ENCODE data around the gene SLC5A2. TPM values are rescaled to one million over a fixed set of nuclear protein-coding genes. Genes with fewer than 3 reads are reported as not detected.

The SLC5A2 gene
- total and polyA plus RNA-seq, 2 of the 13 experiments (the other 11 are each of a cell fraction or from before 2014, with no cell fraction given) = 0.24 to 0.97 TPM

GRCh38 chr16:31477220-31478216 is 5.4 kb upstream of the SLC5A2 start (continued):
- TF ChIP-seq TBL1XR1 (IDR thresholded peaks at IDR 0.05; ENCODE audit: borderline replicate concordance, low read length, partially characterized antibody) (peak; percentile 69), ZNF496 (CRISPR knock-in tag; IDR thresholded peaks at IDR 0.05; ENCODE audit: insufficient replicate concordance) (no peak), MTA1 (CRISPR knock-in tag; IDR thresholded peaks at IDR 0.05; ENCODE audit: borderline replicate concordance) (peak; percentile 89), HDAC1 (CRISPR knock-in tag; IDR thresholded peaks at IDR 0.05) (peak; percentile 78), ZNF451 (CRISPR knock-in tag; IDR thresholded peaks at IDR 0.05) (peak; percentile 69; the same call in 1 of the 2 replicates), ZBTB7B (CRISPR knock-in tag; IDR thresholded peaks at IDR 0.05) (peak; percentile 79), ZNF253 (CRISPR knock-in tag; IDR thresholded peaks at IDR 0.05; ENCODE audit: borderline replicate concordance) (no peak), NCOR1 (IDR thresholded peaks at IDR 0.05; ENCODE audit: borderline replicate concordance, low read length) (peak; percentile 96), ZNF780A (CRISPR knock-in tag; IDR thresholded peaks at IDR 0.05) (no peak), GFI1 (CRISPR knock-in tag; IDR thresholded peaks at IDR 0.05; ENCODE audit: borderline replicate concordance) (peak; percentile 61; the same call in 1 of the 2 replicates), CBX2 (IDR thresholded peaks at IDR 0.05; ENCODE audit: low read depth, low read length) (no peak), CBX2 (CRISPR knock-in tag; IDR thresholded peaks at IDR 0.05; ENCODE audit: low read depth) (no peak; the same call in none of the 2 replicates), TARDBP (CRISPR knock-in tag; IDR thresholded peaks at IDR 0.05) (no peak; the same call in 1 of the 2 replicates), ZFP36L1 (CRISPR knock-in tag; IDR thresholded peaks at IDR 0.05) (no peak), GTF3A (CRISPR knock-in tag; conservative IDR thresholded peaks at IDR 0.05) (peak; percentile 90; the same call in 1 of the 2 replicates), ZNF710 (CRISPR knock-in tag; IDR thresholded peaks at IDR 0.05; ENCODE audit: borderline replicate concordance) (no peak), HCFC1 (IDR thresholded peaks at IDR 0.05; ENCODE audit: low read depth, low read length) (no peak; the same call in 1 of the 2 replicates), KMT2B (CRISPR knock-in tag; IDR thresholded peaks at IDR 0.05) (peak; percentile 72), TRAFD1 (CRISPR knock-in tag; IDR thresholded peaks at IDR 0.05; ENCODE audit: borderline replicate concordance) (0 out of 2 replicates have a peak, but pooled peaks have one; percentile 28), NR2F2 (IDR thresholded peaks at IDR 0.05; ENCODE audit: borderline replicate concordance, low read depth) (peak; percentile 65; the same call in 1 of the 2 replicates), POLR2AphosphoS5 (IDR thresholded peaks at IDR 0.05; ENCODE audit: low read depth, low read length) (no peak; the same call in 1 of the 2 replicates), ZNF317 (CRISPR knock-in tag; IDR thresholded peaks at IDR 0.05) (peak; percentile 66; the same call in 1 of the 2 replicates), ZNF543 (CRISPR knock-in tag; IDR thresholded peaks at IDR 0.05) (peak; percentile 95), ZNF460 (CRISPR knock-in tag; IDR thresholded peaks at IDR 0.05; ENCODE audit: borderline replicate concordance) (no peak)
